OCI-LY1 (cell line): Measurements from ENCODE around the gene SMYD3.

Source experiments
- H2AFZ ChIP-seq: fragments of 200-600 bp; sonication (generic), shearing (Covaris generic); 2 replicates; pipeline ENCODE4 v1.6.0; 2014; ENCODE audit warnings: antibody characterized with exemption, mild to moderate bottlenecking, low read length
- H3F3A ChIP-seq: fragments of 200-600 bp; sonication (generic), shearing (Covaris generic); 2 replicates; pipeline ENCODE4 v1.6.0; 2014; ENCODE audit warnings: mild to moderate bottlenecking, antibody characterized with exemption, low read length, moderate library complexity; ENCODE audit not compliant: insufficient read depth
- H3K27ac ChIP-seq: fragments of 200-600 bp; sonication (generic); 2 replicates; pipeline ENCODE4 v1.5.1; 2014; ENCODE audit warnings: low read length, mixed run types, mild to moderate bottlenecking, low read depth; ENCODE audit not compliant: poor library complexity, severe bottlenecking
- H3K27me3 ChIP-seq: fragments of 200-600 bp; sonication (generic); 2 replicates; pipeline ENCODE4 v1.6.0; 2014; ENCODE audit warnings: antibody characterized with exemption, mild to moderate bottlenecking, low read length, moderate library complexity; ENCODE audit not compliant: insufficient read depth
- H3K36me3 ChIP-seq: fragments of 200-600 bp; sonication (generic); 2 replicates; pipeline ENCODE4 v1.6.1; 2014; ENCODE audit warnings: mild to moderate bottlenecking, antibody characterized with exemption, low read length, moderate library complexity, mixed read lengths; ENCODE audit not compliant: insufficient read depth
- H3K4me1 ChIP-seq: fragments of 200-600 bp; sonication (generic); 2 replicates; pipeline ENCODE4 v1.5.1; 2014; ENCODE audit warnings: mild to moderate bottlenecking, low read length, moderate library complexity; ENCODE audit not compliant: insufficient read depth, severe bottlenecking
- H3K4me2 ChIP-seq: fragments of 200-600 bp; sonication (generic), shearing (Covaris generic); 2 replicates; pipeline ENCODE4 v1.6.1; 2014; ENCODE audit warnings: low read length
- H3K4me3 ChIP-seq: fragments of 200-600 bp; sonication (generic); 2 replicates; pipeline ENCODE4 v1.5.1; 2014; ENCODE audit warnings: low read length, low read depth, mild to moderate bottlenecking, mixed read lengths; ENCODE audit not compliant: poor library complexity, severe bottlenecking
- H3K79me2 ChIP-seq: fragments of 200-600 bp; shearing (Covaris generic); 2 replicates; pipeline ENCODE4 v1.6.1; 2016; ENCODE audit warnings: mixed run types, low read length, mixed read lengths; ENCODE audit not compliant: insufficient read depth
- H3K9ac ChIP-seq: fragments of 200-600 bp; sonication (generic), shearing (Covaris generic); 2 replicates; pipeline ENCODE4 v1.6.1; 2014; ENCODE audit warnings: mild to moderate bottlenecking, low read length, mixed read lengths
- H3K9me2 ChIP-seq: fragments of 200-600 bp; sonication (generic), shearing (Covaris generic); 2 replicates; pipeline ENCODE4 v1.6.1; 2014; ENCODE audit warnings: low read depth, mild to moderate bottlenecking, low read length, mixed read lengths
- H3K9me3 ChIP-seq: fragments of 200-600 bp; shearing (Covaris generic); 2 replicates; pipeline ENCODE4 v1.6.1; 2014; ENCODE audit warnings: low read length, mixed read lengths
- H4K20me1 ChIP-seq: fragments of 200-600 bp; sonication (generic), shearing (Covaris generic); 2 replicates; pipeline ENCODE4 v1.6.0; 2016; ENCODE audit warnings: mild to moderate bottlenecking, low read length; ENCODE audit not compliant: insufficient read depth
- EZH2 ChIP-seq: fragments of 200-600 bp; sonication (generic), shearing (Covaris generic); IDR thresholded peaks from 2 replicates; pipeline ENCODE4 v1.8.0; 2017; ENCODE audit warnings: borderline replicate concordance, mixed run types, mild to moderate bottlenecking, antibody characterized with exemption, low read length, moderate library complexity, mixed read lengths
- TF ChIP-seq, protein P1 (sequence below): fragments of 200-600 bp; sonication (generic), shearing (Covaris generic); IDR thresholded peaks from 2 replicates; pipeline ENCODE4 v1.5.1; 2017; ENCODE audit warnings: mild to moderate bottlenecking, antibody characterized with exemption, low read length, moderate library complexity, mixed read lengths

Gene SMYD3

DNA sequence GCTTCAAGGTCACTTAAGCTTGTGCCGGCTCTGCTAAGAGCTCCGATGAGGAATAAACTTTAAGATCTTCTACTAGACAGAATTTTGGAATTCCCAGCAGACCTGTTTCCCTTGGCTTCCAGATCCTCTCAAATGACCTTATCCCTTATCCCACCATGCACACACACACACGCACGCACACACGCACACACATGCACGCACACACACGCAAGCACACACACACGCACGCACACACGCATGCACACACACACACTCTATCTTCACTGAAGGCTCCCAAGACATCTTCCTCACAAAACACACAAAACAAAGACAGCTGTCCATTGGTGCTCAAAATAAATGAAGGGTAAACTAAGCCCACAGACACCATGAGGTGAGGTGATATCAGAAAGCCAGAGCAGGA lies 692.4 kb downstream of the SMYD3 start:
- no peaks in the 10 kb centered on the region for H3K36me3 ChIP-seq
- TF ChIP-seq EZH2 = no peak
- TF ChIP-seq, protein P1, sequence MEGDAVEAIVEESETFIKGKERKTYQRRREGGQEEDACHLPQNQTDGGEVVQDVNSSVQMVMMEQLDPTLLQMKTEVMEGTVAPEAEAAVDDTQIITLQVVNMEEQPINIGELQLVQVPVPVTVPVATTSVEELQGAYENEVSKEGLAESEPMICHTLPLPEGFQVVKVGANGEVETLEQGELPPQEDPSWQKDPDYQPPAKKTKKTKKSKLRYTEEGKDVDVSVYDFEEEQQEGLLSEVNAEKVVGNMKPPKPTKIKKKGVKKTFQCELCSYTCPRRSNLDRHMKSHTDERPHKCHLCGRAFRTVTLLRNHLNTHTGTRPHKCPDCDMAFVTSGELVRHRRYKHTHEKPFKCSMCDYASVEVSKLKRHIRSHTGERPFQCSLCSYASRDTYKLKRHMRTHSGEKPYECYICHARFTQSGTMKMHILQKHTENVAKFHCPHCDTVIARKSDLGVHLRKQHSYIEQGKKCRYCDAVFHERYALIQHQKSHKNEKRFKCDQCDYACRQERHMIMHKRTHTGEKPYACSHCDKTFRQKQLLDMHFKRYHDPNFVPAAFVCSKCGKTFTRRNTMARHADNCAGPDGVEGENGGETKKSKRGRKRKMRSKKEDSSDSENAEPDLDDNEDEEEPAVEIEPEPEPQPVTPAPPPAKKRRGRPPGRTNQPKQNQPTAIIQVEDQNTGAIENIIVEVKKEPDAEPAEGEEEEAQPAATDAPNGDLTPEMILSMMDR = no peak
- no peak overlapping the region for H2AFZ ChIP-seq
- no peak overlapping the region for H3K27ac ChIP-seq
- no peaks in the 10 kb centered on the region for H3K79me2 ChIP-seq
- no peaks in the 10 kb centered on the region for H3K27me3 ChIP-seq
- H3K9me2 ChIP-seq = no peaks in the 10 kb centered on the region
- H3K4me2 ChIP-seq = no peak overlapping the region
- peaks cover 24% of the 10 kb centered on the region for H3K4me1 ChIP-seq
- H3K4me3 ChIP-seq = no peak overlapping the region
- no peaks in the 10 kb centered on the region for H3F3A ChIP-seq
- H3K9me3 ChIP-seq = no peaks in the 10 kb centered on the region
- no peaks in the 10 kb centered on the region for H4K20me1 ChIP-seq
- no peak overlapping the region for H3K9ac ChIP-seq

DNA sequence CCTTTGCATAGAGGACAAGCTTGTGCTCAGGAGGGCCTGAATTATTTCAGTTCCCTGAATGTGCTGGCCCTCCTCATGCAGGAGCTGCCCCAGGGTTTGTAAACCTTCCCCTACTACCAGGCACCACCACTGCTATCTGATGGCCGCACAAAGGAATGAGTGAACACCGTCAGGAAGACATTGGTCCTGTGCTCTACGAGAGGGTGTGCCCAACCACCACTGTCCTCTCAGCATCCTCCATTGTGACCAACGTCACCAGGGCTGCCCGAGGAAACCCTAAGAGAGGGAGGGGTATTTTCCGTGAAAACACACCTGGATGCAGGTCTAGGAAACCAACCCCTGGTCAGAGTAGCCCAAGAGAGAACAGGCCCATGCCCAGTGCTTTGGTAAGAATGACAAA lies 694.8 kb downstream of the SMYD3 start:
- Histone ChIP-seq H3K36me3 (no peaks in the 10 kb centered on the region), H3K27me3 (no peaks in the 10 kb centered on the region), H3F3A (no peaks in the 10 kb centered on the region), H4K20me1 (no peaks in the 10 kb centered on the region), H2AFZ (no peak overlapping the region), H3K9me2 (no peaks in the 10 kb centered on the region), H3K27ac (no peak overlapping the region), H3K4me3 (no peak overlapping the region), H3K4me1 (peaks cover 48% of the 10 kb centered on the region), H3K4me2 (no peak overlapping the region), H3K79me2 (no peaks in the 10 kb centered on the region), H3K9ac (no peak overlapping the region), H3K9me3 (no peaks in the 10 kb centered on the region)
- TF ChIP-seq, protein P1 = no peak
- TF ChIP-seq EZH2 = no peak

DNA sequence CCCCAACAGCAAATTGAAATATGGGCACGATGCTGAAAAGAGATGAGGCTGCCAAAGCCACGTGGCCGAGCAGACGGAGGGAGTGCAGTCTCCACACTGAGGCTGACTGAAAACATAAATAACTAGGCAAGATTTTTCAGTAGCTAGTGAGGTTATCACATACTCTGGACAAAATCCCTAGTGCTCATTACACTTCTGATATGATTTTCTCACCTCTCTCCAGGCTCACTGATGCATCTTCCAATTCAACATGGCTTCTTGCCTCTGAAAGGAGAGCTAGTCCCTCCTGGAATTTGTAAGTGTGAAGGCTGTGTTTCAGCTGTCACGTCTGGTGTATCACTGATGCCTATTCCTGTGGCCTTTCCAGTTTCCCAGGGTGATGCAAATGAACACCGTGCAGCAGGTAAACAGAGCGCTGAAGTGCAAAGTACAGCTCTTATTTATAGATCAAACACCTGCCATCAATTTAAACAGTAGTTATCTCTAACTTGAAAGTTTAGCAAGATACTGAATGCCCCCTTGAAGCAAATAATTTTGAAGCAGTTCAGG lies 696.2 kb downstream of the SMYD3 start:
- Histone ChIP-seq H3K9ac (no peak overlapping the region), H3K27ac (peak overlapping the region; percentile 45), H3K27me3 (no peaks in the 10 kb centered on the region), H4K20me1 (no peaks in the 10 kb centered on the region), H3K9me2 (no peaks in the 10 kb centered on the region), H3K9me3 (no peaks in the 10 kb centered on the region), H2AFZ (no peak overlapping the region), H3K4me2 (peak overlapping the region; percentile 47; the same call in 1 of the 2 replicates), H3K4me3 (peak overlapping the region; percentile 14), H3K79me2 (no peaks in the 10 kb centered on the region), H3F3A (no peaks in the 10 kb centered on the region), H3K4me1 (peaks cover 53% of the 10 kb centered on the region), H3K36me3 (no peaks in the 10 kb centered on the region)
- TF ChIP-seq EZH2 = no peak
- TF ChIP-seq, protein P1 = no peak
